Lung microvascular endothelial cell (primary cell): ENCODE data around the gene TCF3. TPM values are rescaled to one million over a fixed set of nuclear protein-coding genes. Genes with fewer than 3 reads are reported as not detected.

Experiments
- DNase-seq, 2 donors: peaks; one replicate each; pipeline versions ENCODE4 v3.0.0 to v3.0.0-alpha.2; 2010; ENCODE audit warnings: low read depth in 2 of 2
- total RNA-seq: library from RNA; depleted of rRNA; stranded (reverse); fragments of >200 nt; gene quantifications from 2 replicates; pipeline ENCODE4 v1.2.1, GENCODE V29; 2014

Gene TCF3
- total RNA-seq, 1 donor from 2014 or later: 48.6 TPM

DNA sequence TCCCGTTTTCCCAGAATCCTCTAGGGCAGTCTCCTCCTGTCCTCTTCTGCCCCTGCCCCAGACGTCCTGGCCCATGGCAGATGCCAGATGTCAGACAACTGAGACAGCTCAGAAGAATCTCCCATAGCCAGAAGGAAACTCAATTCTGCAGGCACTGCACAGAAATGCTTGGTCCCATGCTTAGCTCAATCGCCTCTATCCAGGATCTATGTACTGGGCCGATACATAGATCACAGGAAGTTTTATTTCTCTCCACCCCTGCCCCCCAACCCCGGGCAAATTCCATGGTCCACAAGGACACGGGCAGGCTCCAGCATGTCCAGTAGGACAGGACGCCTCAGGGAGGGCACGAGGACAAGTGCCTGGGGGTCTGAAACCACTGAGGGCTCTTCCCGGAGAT lies 64.5 kb downstream of the TCF3 start:
- DNase-seq: no peak

DNA sequence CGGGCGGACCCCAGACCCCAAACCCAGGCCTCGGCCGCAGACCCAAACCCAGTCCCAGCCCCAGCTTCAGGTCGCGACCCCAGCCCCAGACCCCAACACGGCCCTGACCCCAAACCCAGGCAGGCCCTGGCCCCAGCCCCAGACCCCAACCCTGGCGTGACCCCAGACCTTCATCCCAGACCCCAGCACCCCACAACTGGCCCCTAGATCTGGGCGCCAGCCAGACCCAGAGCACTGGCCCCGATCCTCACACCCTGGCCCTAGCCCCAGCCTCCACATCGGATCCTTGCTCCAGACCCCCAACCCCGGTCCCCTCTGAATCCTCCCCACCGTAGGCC lies 67.2 kb downstream of the TCF3 start:
- no peak for DNase-seq

DNA sequence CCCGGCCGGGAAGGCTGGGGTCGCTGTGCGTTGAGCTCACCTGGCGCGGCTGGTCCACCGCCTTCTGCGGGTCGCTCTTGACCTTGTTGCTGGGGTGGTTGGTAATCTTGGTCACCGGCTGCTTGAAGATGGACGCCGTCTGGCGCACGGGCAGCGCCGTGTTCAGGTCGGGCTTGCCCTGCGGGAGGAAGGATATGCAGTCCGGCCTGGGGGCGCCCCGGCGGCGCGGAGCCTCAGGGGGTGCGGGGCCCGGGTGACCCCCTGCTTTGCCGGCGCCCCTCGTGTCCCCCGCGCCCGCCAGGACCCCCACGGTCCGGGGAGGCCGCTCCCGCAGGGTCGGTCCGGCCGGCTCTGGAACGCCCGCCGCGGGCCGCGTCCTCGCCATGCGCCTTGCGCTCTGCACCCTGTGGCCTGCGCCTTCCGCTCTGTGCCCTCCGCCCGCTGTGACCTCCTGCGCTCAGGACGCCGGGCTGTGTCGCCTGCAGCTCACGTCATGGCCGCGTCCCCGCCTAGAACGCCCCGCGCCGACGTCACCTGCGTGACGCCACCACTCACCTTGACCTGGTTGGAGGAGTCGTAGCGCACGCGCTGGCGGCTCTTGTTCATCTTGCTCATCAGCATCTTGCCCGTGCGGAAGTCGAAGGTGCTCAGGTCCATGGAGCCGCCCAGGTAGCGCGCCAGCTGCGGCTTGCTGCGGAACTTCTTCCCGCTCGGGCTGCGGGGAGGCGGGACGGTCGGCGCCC lies 67.7 kb downstream of the TCF3 start:
- DNase-seq: no peak

DNA sequence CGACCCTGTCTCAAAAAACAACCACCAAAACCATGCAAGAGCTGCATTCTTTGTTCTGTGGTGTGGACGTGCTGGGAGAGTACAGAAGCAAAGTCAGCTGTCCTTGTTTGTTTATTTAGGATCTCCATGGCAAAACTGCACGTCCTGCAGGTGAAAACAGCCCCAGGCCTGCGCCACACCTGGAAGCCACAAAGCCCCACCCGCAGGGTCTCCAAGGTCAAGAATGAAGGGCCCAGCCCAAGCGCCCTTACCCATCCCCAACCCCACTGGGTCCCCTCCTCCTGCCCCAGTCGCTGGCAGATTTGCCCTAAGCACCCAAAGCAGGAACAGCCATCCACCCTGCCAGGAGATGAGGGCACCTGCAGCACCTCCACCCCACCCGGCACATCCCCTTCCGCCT lies 70.2 kb downstream of the TCF3 start:
- DNase-seq: no peak

DNA sequence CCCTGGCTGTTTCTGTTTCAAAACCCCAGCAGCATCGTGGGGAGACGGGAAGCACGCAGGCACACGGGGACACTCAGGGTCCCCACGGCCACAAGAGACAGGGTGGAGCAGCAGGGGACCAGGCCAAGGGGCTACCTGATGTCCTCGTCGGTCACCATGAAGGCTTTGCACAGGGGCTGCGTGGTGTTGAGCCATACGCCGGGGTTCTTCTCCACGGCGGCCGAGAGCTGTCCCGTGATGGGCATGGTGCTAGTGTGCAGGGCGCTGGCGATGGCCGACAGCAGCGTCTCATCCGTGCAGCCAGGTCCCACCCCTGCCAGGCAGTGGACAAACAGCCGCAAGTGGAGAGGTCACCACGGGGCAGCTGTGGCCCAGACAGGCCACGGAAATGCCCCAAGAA lies 71.5 kb downstream of the TCF3 start:
- no peak for DNase-seq

DNA sequence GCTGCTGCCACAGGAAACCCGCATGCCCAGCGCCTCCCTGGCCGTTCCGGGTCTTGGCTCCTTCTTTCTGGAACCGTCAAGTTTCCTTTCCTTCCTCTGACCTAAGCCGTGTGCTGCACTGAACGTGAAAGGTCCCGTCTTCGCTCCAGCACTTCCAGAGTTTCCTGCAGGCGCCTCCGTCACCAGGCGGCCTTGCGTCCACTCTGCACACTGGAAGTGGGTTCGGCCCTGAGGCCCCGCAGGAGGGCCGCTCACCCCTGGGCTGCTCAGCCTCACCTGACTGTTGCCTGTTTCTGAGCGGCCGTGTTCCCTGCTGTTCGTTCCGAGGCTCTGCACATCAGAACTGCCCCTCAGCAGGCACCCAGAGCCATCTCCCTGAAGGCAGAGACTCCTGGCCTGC lies 72.0 kb downstream of the TCF3 start:
- no peak for DNase-seq

DNA sequence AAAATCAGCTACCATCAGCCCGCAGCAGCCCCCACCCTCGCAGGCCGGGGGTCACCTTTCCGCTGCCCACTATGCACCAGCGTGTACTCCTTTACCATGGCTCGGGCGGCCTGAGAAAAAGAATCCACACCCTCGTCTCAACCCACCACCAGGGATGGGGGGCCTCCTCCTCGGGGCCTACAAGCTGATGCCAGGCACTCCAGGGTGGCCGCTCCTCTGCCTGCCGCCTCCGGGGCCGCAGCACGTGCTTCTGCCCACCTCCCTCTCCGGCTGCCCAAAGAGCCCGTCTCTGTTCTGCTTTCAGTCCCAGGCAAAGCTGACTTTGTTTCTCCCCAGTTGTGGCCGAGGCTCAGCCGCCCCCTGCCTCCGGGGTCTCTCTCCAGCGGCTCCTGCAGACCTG lies 73.2 kb downstream of the TCF3 start:
- no peak for DNase-seq

DNA sequence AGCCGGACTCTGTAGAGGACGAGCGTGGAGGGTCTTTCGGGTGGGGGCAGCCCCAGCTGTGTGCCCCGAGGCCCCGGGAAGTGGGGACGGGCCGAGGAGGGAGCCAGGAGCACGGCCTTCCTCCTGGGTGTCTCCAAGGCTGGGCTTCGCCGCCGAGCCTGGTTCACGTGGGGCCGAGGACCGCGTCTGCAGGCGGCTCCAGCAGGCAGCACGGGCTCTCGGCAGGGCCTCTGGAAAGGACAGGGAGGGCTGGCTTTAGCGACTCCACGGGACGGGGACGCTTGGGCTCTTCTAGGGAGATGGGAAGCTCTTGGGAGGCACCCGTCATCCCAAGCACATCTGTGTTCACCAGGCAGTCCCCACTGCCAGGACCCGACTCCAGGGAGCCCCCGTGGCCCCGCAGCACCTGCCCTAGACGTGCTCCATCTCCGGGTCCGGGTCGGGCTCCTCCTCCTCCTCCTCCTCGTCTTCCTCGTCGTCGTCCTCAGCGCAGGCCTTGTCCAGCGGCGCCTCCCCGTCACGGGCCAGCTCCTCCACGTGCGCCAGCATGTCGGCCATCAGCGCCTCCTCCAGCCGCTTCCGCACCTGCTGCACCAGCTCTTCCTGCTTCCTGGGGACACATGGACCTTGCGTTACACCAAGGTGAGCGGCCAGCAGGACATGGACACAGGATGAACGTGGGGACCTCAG lies 74.3 kb downstream of the TCF3 start:
- no peak for DNase-seq

DNA sequence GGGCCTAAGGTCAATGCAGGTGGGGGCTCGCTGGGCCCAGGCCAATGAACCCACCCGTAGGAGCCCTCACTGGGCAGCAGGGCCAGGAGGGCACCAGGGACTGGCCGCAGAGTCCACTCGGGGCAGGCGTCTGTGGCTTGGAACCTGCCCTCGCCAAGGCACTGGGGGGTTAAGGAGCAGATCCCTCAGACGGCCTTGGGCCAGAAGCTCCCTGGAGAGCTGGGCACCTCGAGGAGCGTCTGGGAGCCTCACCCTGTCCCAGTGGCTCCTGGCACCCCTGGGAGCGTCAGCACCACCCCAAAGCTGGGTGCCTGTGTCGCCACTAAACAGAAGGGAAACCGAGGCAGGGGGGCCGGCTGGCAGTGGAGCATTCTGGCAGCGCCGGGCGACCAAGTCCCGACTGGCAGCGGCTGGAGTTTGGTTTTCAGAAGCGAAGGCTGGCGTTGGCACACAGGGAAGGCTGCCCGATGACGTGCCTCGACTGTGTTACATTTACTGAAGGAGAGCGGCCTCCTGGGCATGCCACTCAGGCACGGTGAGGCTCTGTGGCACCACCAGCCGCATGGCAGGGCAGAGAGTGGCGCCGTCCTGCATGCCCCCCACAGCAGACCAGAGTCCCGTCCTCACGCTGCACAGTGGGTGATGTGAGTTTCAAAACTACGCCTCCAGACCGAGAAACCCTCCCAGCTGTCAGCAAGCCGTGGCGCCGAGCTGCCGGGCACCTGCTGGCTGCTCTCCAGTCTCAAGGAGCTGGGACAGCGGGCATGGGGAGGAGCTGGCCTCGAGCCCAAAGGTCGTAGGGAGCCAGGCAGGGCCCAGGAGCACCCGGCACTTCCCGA lies 75.1 kb downstream of the TCF3 start:
- no peak for DNase-seq

DNA sequence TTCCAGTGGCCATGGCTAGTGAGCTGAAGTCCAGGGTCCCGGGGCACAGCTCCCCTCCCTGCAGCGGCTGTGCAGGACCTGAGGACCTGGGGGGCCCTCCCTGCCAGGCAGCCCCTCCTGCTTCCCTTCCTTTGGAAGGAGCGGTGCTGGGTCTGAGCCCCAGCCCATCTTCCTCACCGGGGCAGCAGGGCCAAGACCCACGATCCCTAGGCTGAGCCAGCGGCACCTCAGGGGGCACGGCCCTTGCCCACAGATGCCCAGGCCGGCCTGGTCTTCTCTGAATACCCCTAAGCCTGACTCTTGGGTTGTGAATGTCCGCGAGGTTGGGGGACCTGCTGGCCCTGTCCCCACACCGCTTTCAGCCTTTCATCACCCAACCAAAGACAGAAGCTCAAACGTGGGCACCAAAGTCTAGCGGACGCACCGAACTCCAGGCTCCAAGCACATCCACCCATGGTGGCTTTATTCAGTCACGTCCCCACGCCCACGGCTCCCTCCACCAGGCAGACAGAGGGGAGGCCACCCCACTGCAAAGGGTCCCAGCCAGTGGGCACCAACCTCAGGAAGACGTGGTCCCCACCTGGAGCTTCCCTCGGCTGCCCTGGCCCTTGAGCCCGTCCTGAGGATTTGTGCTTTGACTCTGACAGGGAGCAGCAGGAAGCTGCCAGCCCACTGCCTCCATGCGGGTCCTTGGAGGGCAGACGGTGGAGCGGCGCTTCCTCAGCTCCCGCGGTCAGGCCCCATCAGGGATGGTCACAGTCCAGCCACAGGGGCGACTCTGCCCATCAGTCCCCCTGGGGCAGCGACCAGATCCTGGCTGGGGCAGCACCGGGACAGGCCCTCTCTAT lies 75.9 kb downstream of the TCF3 start:
- DNase-seq: no peak

DNA sequence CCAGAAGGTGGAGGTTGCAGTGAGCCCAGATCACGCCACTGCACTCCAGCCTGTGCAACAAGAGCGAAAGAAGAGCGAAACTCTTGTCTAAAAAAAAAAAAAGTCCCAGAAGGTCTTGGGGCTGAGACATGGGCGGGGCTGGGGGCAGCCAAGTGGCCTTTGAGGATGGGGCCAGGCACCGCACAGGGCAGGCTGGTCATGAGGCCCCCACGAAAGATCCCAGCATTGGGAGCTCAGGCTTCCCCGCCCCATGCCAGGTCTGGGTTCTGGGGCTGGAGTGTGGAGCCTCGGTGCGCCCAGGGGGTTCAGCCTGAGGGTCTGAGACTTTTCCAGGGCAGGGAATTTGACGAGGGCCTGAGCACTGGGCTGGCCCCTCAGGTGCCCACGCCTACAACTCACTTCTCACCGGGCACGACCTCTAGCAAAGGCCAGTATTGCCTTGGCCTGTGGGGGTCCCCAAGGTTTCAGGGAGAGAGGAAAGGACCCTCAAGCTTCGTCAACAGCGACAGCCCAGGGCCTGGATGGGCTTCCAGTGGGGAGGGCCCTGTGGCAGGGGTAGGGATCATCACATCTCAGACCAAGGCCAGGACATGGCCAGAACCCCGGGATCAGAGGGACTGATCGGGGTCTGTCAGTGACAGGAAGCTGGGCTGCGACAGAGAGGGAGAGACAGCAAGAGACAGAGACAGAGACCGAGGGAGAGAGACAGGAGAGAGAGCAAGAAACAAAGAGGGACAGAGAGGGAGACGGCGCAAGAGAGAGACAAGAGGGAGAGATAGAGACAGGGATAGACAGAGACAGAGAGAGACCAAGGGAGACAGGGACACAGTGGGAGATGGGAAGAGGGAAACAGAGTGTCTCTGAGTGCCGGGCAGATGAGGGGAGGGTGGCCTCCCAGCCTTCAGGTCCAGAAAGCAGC lies 76.8 kb downstream of the TCF3 start:
- DNase-seq: no peak

DNA sequence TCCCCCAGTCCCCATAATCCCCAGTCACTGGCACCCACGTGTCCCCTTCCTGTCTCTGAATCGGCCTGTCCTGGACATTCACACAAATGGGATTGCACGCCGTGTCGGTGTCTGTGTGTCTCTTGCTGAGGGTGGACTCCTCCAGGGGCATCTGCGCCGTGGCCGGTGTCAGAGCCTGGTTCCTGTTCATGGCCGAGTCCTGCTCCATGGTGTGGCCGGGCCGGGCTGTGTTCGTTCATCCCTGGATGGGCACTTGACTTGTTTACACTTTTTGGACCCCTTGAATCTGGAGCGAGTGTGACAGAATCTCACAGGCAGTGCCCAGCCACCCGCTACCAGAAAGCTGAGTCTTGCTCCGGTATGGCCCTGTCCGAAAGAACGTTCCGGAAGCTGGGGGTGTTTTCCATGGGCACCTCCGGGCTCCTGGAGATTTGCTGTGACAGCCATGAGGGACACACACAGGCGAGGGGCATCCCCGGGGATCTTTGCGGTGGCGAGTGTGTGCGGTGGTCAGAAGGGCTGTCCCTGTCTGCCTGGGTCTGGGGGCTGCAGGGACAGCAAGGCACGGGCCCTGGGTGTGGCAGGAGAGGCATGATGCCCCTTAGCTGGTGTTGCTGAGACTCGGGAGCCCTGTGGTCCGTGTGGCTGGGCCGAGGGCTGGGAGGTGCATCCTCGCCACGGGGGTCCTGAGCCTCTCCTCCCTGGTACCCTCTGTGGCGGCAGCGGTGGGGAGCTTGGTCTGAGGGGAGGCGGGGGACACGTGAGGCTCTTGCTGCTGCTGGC lies 77.9 kb downstream of the TCF3 start:
- no peak for DNase-seq

DNA sequence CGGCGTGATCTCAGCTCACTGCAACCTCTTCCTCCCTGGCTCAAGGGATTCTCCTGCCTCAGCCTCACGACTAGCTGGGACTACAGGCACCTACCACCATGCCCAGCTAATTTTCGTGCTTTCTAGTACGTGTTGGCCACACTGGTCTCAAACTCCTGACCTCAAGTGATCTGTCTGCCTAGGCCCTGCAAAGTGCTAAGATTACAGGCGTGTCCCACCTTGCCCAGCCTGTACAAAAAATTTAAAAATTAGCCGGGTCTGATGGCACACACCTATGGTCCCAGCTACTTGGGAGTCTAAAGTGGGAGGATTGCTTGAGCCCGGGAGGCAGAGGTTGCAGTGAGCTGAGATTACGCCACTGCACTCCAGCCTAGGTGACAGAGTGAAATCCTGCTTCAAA lies 79.6 kb downstream of the TCF3 start:
- no peak for DNase-seq

DNA sequence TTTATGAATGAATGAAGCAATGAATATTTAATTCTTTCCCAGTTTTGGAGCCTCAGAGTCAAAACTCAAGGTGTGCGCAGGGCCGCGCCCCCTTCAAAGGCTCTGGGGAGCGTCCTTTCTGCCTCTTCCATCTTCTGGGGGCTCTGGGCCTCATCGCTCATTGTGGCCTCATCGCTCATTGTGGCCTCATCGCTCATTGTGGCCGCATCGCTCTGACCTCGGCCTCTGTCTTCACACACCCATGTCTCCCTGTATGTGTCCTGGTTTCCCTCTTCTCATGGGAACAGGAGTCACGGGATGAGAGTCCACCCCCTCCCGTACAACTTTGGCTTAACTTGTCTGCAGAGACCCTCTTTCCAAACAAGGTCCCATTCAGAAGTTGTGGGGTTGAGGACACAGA lies 81.1 kb downstream of the TCF3 start:
- no peak for DNase-seq

DNA sequence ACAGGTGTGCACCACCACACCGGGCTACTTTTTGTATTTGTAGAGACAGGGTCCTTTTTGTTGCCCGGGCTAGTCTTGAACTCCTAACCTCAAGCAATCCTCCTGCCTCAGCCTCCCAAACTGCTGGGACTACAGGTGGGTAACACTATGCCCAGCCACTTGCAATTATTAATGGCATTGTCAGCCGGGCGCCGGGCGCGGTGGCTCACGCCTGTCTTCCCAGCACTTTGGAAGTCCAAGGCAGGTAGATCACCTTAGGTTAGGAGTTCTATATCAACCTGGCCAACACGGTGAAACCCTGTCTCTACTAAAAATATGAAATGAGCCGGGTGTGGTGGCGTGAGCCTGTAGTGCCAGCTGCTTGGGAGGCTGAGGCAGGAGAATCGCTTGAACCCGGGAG lies 81.6 kb downstream of the TCF3 start:
- no peak for DNase-seq

DNA sequence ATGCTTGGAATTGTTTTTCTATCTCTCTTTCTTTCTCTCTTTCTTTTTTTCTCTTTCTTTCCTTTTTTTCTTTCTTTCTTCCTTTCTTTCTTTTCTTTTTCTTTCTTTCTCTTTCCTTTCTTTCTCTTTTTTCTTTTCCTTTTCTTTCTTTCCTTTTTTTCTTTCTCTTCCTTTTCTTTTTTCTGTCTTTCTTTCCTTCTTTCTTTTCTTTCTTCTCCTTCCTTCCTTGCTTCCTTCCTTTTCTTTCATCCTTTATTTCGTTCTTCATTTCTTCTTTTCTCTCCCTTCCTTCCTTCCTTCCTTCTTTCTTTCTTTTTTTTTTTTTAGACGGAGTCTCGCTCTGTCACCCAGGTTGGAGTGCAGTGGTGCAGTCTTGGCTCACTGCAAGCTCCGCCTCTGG lies 82.4 kb downstream of the TCF3 start:
- DNase-seq: no peak

DNA sequence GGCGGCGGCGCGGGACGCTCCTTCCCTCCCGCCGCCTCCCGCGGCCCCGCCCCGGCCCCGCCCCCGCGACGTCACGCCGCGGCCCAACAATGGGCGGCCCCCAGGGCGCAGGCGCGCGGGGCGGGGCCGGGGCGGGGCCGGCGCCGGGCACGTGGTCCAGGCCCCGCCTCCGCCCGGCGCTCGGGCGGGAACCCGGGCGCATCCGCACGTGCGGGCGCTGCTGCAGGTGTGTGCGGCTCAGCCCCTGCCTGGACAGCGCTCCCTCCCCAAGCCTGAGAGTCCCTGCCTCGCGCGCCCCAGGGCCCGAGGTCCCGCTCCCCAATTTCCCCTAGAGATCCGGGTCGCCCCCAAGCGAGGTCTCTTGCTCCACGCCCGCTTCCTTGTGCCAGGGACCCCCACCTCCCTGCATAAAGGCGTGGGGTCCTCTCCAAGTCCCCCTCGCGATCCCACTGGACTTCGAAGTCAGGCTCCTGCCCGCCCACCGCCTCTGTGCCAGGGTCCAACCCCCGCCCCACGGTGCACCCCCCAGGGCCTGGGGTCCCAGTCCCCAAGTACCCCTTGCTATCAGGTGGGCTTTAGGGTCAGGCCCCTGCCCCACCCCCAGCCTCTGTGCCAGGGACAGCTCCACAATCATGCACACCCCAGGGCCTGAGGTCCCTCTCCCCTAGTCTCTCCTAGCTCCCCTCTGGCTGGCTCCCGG lies 83.9 kb downstream of the TCF3 start, which contains the start of gene MEX3D:
TSS of gene MEX3D (minus strand) at position 6 of the 700 bp plus-strand sequence. CDS start 267 bp downstream, outside the sequence.
- DNase-seq: peak; percentile 71 to 83

DNA sequence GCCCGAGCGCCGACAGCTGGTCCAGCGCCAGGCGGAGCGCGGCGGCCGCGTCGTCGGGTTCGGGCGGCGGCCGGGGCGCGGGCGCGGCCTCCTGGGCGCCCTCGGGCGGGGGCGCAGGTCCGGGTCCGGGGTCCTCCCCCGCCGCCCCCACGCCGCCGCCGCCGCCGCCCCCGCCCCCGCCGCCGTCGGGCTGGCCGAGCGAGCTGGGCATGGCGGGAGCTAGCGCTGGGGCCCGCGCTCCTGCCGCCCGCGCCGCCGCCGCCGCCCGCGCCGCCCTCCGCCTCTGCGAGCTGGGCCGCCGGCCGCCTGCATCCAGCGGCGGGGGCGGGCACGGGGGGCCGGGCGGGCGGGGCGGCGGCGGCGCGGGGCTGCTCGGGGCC lies 84.6 kb downstream of the TCF3 start:
- peak in 1 of 2 donors; percentile 20 for DNase-seq
